Ishikawa (cell line): Measurements from ENCODE around the gene SMAD2.

Experiments
- CEBPB ChIP-seq: IDR thresholded peaks from 2 replicates; pipeline ENCODE4 v1.6.1; 2012
- CREB1 ChIP-seq: IDR thresholded peaks from 2 replicates; pipeline ENCODE4 v1.6.1; 2012; ENCODE audit warnings: low read depth
- EGR1 ChIP-seq: IDR thresholded peaks from 2 replicates; pipeline ENCODE4 v1.6.1; 2012
- EP300 ChIP-seq: IDR thresholded peaks from 2 replicates; pipeline ENCODE4 v1.6.1; 2012; ENCODE audit warnings: borderline replicate concordance
- RAD21 ChIP-seq: IDR thresholded peaks from 2 replicates; pipeline ENCODE4 v1.6.1; 2012; ENCODE audit warnings: low read depth
- TAF1 ChIP-seq: IDR thresholded peaks from 2 replicates; pipeline ENCODE4 v1.6.1; 2012; ENCODE audit warnings: low read depth, mild to moderate bottlenecking
- TEAD4 ChIP-seq: IDR thresholded peaks from 2 replicates; pipeline ENCODE4 v1.6.1; 2012
- YY1 ChIP-seq: IDR thresholded peaks from 2 replicates; pipeline ENCODE4 v1.6.1; 2012; ENCODE audit warnings: low read depth
- TF ChIP-seq, protein P1 (sequence below): IDR thresholded peaks from 2 replicates; pipeline ENCODE4 v1.6.1; 2012; ENCODE audit warnings: low read depth, mild to moderate bottlenecking
- TF ChIP-seq, protein P2 (sequence below): IDR thresholded peaks from 2 replicates; pipeline ENCODE4 v1.6.1; 2012

DNA sequence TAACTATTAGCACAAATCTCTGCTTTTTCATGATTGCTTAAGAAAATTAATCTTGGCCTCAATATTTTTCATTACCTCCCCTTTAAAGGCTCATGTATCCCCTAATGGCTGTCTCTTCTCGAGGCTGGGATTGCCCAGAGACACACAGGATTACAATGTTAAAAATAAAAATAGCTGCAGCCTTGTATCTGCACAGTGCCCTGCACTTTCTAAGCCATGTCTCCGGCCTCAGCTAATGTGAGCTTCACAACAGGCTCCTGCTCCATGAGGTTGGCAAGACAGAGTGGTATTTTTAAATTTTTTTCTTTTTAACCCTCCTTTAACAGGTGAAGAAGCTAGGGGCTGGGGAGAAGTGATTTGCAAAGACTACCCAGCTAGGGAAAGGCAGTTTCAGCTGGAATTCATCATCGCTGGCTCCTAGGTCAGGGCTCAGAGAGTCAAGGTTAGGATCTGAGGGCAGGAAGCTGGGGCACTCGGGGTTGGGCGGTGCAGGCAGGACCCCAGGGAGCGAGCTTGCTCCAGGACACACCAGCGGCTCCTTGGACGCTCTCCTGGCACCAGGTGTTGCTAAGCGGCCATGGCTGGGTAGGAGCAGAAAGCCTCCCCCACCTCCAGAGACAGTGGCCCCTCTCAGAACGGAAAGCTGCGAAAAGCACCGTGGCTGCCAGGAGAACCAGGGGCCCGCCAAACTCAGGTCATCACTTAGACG lies 135.6 kb downstream of the SMAD2 start:
- TF ChIP-seq RAD21 (no peak), EP300 (no peak), CEBPB (no peak), CREB1 (no peak), TAF1 (no peak), EGR1 (no peak), TEAD4 (no peak), YY1 (no peak)
- TF ChIP-seq, protein P1, sequence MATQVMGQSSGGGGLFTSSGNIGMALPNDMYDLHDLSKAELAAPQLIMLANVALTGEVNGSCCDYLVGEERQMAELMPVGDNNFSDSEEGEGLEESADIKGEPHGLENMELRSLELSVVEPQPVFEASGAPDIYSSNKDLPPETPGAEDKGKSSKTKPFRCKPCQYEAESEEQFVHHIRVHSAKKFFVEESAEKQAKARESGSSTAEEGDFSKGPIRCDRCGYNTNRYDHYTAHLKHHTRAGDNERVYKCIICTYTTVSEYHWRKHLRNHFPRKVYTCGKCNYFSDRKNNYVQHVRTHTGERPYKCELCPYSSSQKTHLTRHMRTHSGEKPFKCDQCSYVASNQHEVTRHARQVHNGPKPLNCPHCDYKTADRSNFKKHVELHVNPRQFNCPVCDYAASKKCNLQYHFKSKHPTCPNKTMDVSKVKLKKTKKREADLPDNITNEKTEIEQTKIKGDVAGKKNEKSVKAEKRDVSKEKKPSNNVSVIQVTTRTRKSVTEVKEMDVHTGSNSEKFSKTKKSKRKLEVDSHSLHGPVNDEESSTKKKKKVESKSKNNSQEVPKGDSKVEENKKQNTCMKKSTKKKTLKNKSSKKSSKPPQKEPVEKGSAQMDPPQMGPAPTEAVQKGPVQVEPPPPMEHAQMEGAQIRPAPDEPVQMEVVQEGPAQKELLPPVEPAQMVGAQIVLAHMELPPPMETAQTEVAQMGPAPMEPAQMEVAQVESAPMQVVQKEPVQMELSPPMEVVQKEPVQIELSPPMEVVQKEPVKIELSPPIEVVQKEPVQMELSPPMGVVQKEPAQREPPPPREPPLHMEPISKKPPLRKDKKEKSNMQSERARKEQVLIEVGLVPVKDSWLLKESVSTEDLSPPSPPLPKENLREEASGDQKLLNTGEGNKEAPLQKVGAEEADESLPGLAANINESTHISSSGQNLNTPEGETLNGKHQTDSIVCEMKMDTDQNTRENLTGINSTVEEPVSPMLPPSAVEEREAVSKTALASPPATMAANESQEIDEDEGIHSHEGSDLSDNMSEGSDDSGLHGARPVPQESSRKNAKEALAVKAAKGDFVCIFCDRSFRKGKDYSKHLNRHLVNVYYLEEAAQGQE = no peak
- TF ChIP-seq, protein P2, sequence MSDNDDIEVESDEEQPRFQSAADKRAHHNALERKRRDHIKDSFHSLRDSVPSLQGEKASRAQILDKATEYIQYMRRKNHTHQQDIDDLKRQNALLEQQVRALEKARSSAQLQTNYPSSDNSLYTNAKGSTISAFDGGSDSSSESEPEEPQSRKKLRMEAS = no peak
